ENCODE data around the gene BIRC6.
"Not testable (repeated sequence)": the region's sequence is repeated elsewhere in the genome, so short reads cannot be mapped to it uniquely, and the experiment has no call there.

BIRC6 gene

GRCh38 chr2:32522770-32523169, 165.9 kb downstream of the BIRC6 start:
- DNase-seq, result no peak

GRCh38 chr2:32523686-32524085, 166.9 kb downstream of the BIRC6 start:
- no peak for DNase-seq

- no peak for DNase-seq
Measured at GRCh38 chr2:32532341-32532740, 175.5 kb downstream of the BIRC6 start.

- DNase-seq, result no peak
Measured at GRCh38 chr2:32532961-32533360, 176.1 kb downstream of the BIRC6 start.

- no peak for DNase-seq
Measured at GRCh38 chr2:32534831-32535230, 178.0 kb downstream of the BIRC6 start.

GRCh38 chr2:32538735-32539134, 181.9 kb downstream of the BIRC6 start:
- DNase-seq, result no peak

- DNase-seq, result not testable (repeated sequence)
Measured at GRCh38 chr2:32552483-32552882, 195.7 kb downstream of the BIRC6 start.

GRCh38 chr2:32553829-32554432, 197.1 kb downstream of the BIRC6 start:
- DNase-seq, result peak; percentile 7

- DNase-seq, result no peak
Measured at GRCh38 chr2:32558492-32558891, 201.7 kb downstream of the BIRC6 start.

- no peak for DNase-seq
Measured at GRCh38 chr2:32559136-32559535, 202.3 kb downstream of the BIRC6 start.

GRCh38 chr2:32562906-32563305, 206.1 kb downstream of the BIRC6 start:
- no peak for DNase-seq

GRCh38 chr2:32564417-32565035, 207.7 kb downstream of the BIRC6 start:
- no peak for DNase-seq

- no peak for DNase-seq
Measured at GRCh38 chr2:32565902-32566301, 209.1 kb downstream of the BIRC6 start.

- no peak for DNase-seq
Measured at GRCh38 chr2:32572030-32572429, 215.2 kb downstream of the BIRC6 start.

- DNase-seq, result no peak
Measured at GRCh38 chr2:32572737-32573136, 215.9 kb downstream of the BIRC6 start.

- DNase-seq, result no peak
Measured at GRCh38 chr2:32591669-32592463, 235.0 kb downstream of the BIRC6 start.

GRCh38 chr2:32594573-32594972, 237.8 kb downstream of the BIRC6 start:
- no peak for DNase-seq

- DNase-seq, result no peak
Measured at GRCh38 chr2:32611366-32611765, 254.5 kb downstream of the BIRC6 start.

GRCh38 chr2:32611771-32612170, 254.9 kb downstream of the BIRC6 start:
- DNase-seq, result no peak

GRCh38 chr2:32614084-32614483, 257.3 kb downstream of the BIRC6 start:
- DNase-seq, result no peak

- DNase-seq, result no peak
Measured at GRCh38 chr2:32617599-32618189, 260.9 kb downstream of the BIRC6 start.

GRCh38 chr2:32622570-32623310, 265.9 kb downstream of the BIRC6 start:
- no peak for DNase-seq

- no peak for DNase-seq
Measured at GRCh38 chr2:32623311-32623706, 266.5 kb downstream of the BIRC6 start.

Data from NCI-H146 (cell line).